ENCODE measurements around the gene TSPEAR. TPM values are rescaled to one million over a fixed set of nuclear protein-coding genes. Genes with fewer than 3 reads are reported as not detected.

Gene TSPEAR
- total RNA-seq, 1 experiment from 2014 or later, result 1.8 TPM

DNA sequence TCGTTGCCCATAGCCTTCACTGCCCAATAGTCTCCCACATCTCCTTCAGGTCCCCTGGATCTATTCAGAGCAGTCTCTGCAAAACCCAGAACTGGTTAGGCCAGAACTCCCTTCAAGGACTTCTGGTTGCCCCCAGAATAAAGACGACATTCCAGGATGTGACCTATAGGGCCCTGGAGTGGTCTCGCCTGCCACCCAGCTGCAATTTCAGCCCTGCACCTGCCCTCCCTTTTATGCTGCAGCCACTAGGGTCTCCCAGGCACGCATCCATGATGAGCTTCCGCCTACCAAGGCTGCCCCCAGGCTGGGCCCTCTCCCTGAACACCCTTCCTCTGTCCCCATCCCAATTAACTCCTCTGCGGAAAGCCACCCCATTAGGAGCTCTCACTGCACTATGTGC, 7.2 kb upstream of the TSPEAR start:
- peaks cover 15% of the 10 kb centered on the region for H3K27me3 ChIP-seq (ENCODE audit: control insufficient read depth, insufficient read depth, low read length)
- peak; percentile 76 for DNase-seq

DNA sequence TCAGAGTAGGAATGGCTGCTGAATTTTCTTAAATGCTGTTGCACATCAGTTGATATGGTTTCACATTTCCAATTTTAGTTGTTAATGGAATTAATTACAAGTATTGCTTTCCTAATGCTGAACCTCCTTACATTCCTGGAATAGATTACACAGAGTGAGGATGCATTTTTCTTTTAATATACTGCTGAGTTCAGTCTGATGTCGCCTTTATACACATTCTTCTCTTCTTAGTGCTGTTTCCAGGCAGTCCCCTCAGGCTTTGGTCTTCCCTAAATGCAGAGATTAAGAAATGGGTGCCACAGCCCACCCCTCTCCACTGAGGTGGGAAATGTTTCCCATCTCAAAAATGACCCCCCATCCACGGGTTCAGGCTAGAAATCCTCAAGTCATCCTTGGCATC, 6.7 kb upstream of the TSPEAR start:
- H3K27me3 ChIP-seq (ENCODE audit: control insufficient read depth, insufficient read depth, low read length), result peaks cover 15% of the 10 kb centered on the region
- no peaks in the 10 kb centered on the region for H3K36me3 ChIP-seq (replicated peaks; ENCODE audit: control insufficient read depth, insufficient read depth, low read length)
- no peak for DNase-seq
- H3K4me3 ChIP-seq (ENCODE audit: insufficient read depth, low read depth, low read length), result no peak overlapping the region

More for the DNA sequence above, 7.2 kb upstream of the TSPEAR start:
- H3K36me3 ChIP-seq (replicated peaks; ENCODE audit: control insufficient read depth, insufficient read depth, low read length), result no peaks in the 10 kb centered on the region
- no peak overlapping the region for H3K4me3 ChIP-seq (ENCODE audit: insufficient read depth, low read depth, low read length)

GRCh38 chr21:44716984-44717383, 5.6 kb upstream of the TSPEAR start:
- no peak overlapping the region for H3K4me3 ChIP-seq (ENCODE audit: insufficient read depth, low read depth, low read length)
- no peak for DNase-seq
- peaks cover 23% of the 10 kb centered on the region for H3K27me3 ChIP-seq (ENCODE audit: control insufficient read depth, insufficient read depth, low read length)
- H3K36me3 ChIP-seq (replicated peaks; ENCODE audit: control insufficient read depth, insufficient read depth, low read length), result no peaks in the 10 kb centered on the region

DNA sequence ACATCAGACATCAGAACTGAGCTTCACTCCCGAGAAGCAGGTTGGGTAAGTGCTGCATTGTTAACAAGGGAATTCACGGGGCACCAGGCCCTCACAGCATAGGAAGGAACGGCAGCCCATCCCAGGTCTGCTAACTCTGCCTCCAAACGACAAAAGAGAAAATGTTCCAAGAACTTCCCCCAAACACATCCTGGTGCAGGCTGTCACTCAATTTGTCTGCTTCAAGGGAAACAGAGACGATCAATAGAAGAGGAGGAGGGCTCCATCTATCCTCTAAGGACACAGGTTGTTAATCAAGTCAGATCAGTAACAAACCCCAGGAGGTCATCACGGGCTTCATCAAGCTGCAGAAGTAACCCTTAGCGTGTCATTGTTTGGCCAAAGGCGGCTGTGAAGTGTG, 3.5 kb upstream of the TSPEAR start:
- peak; percentile 22 for DNase-seq
- Histone ChIP-seq H3K36me3 (replicated peaks; ENCODE audit: control insufficient read depth, insufficient read depth, low read length) (no peaks in the 10 kb centered on the region), H3K4me3 (ENCODE audit: insufficient read depth, low read depth, low read length) (no peak overlapping the region), H3K27me3 (ENCODE audit: control insufficient read depth, insufficient read depth, low read length) (peaks cover 44% of the 10 kb centered on the region)

GRCh38 chr21:44713846-44714245, 2.5 kb upstream of the TSPEAR start:
- H3K27me3 ChIP-seq (ENCODE audit: control insufficient read depth, insufficient read depth, low read length), result peaks cover 54% of the 10 kb centered on the region
- H3K36me3 ChIP-seq (replicated peaks; ENCODE audit: control insufficient read depth, insufficient read depth, low read length), result no peaks in the 10 kb centered on the region
- H3K4me3 ChIP-seq (ENCODE audit: insufficient read depth, low read depth, low read length), result no peak overlapping the region
- peak; percentile 8 for DNase-seq

DNA sequence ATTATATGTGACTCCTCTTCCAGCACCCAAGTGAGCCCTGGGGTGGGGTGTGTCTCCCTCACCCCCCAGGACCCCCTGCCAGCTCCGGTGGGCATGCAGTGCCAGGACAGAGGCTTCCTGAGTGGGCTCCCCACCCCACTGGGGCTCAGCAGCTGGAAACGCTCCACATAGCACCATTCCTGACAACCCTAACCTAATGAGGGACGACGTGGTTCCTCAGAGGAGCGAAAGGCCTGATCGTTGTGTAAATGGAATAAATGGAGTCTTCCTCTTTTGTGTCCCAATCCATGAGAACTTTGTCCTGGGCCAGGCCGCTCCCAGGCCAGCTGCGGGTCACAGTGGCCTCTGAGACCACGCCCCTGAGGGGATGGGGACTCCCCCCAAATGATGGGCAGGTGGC, 1.8 kb upstream of the TSPEAR start:
- Histone ChIP-seq H3K4me3 (ENCODE audit: insufficient read depth, low read depth, low read length) (no peak overlapping the region), H3K27me3 (ENCODE audit: control insufficient read depth, insufficient read depth, low read length) (peaks cover 61% of the 10 kb centered on the region), H3K36me3 (replicated peaks; ENCODE audit: control insufficient read depth, insufficient read depth, low read length) (no peaks in the 10 kb centered on the region)
- peak; percentile 34 for DNase-seq

DNA sequence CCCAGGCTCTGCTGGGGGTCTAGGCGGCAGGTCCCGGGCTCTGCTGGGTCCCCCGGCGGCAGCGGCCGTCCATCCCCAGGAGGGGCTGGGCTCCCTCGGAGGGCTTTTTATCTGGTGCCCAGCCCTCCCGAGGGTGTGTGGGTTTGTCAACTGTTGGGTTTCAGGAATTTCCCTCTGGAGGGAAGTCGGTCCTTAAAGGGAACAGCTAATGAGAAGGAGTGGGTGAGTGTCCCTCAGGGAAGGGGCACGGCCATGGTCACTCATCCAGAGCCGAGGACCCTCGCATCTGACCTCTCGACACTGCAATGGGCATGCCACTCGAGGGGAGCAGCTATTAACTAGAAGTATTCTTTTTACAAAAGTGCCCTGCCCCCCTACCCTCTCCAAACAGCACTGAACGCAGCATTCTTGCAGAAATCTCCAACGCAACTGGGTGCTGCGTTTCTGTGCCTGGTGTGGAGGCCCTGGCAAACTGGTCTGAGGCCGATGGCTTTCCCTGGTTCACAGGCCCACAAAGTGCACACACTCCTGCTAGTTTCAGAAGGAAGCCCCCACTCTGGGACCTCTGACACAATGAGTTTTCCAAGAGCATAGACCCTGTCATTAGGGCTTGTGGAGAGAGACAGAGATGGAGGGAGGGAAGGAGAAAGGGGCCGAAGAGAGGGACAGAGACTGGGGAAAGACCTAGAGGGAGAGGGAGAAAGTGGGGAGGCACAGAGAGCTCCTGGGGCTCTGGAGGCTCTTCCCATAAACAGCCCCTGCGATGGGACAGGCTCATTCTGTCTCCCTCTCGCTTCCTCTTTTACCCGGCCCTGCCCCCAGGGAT, 1.0 kb upstream of the TSPEAR start:
- H3K36me3 ChIP-seq (replicated peaks; ENCODE audit: control insufficient read depth, insufficient read depth, low read length), result no peaks in the 10 kb centered on the region
- peak; percentile 70 for DNase-seq
- H3K4me3 ChIP-seq (ENCODE audit: insufficient read depth, low read depth, low read length), result peak overlapping the region; percentile 22
- peaks cover 69% of the 10 kb centered on the region for H3K27me3 ChIP-seq (ENCODE audit: control insufficient read depth, insufficient read depth, low read length)

DNA sequence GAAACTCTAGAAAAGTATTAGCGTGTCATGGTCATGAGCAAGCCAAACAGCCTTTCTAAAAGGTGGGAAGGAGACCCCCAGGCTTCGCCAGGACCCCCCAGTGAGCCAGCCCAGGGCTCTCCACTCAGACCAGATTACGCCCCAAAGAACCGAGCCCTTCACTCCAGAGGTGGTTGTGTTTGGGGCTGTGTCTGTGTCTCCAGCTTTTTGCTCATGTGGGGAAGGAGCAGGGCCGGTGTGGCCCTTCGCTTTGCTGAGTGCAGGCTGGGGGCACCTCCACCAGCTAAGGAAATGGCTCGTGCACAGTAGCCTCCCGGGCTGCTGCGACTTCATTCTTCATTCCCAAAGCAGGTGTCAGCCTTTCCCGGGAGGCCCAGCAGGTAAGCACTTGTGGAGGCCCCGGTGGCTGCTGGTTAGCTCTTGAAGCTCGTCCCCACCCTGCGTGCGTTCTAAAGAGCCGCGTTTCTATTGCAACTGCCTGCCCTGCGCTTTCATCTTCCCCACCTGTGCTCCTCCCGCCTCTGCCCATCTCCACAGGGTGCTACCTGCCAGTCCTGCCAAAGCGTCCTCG, 531 bp downstream of the TSPEAR start:
- Histone ChIP-seq H3K36me3 (replicated peaks; ENCODE audit: control insufficient read depth, insufficient read depth, low read length) (no peaks in the 10 kb centered on the region), H3K27me3 (ENCODE audit: control insufficient read depth, insufficient read depth, low read length) (peaks cover 83% of the 10 kb centered on the region), H3K4me3 (ENCODE audit: insufficient read depth, low read depth, low read length) (peak overlapping the region; percentile 22)
- peak; percentile 78 for DNase-seq

GRCh38 chr21:44710294-44710665, 1.1 kb downstream of the TSPEAR start:
- H3K36me3 ChIP-seq (replicated peaks; ENCODE audit: control insufficient read depth, insufficient read depth, low read length), result no peaks in the 10 kb centered on the region
- H3K4me3 ChIP-seq (ENCODE audit: insufficient read depth, low read depth, low read length), result no peak overlapping the region
- H3K27me3 ChIP-seq (ENCODE audit: control insufficient read depth, insufficient read depth, low read length), result peaks cover 83% of the 10 kb centered on the region
- peak; percentile 64 for DNase-seq

- peak; percentile 66 for DNase-seq
- H3K27me3 ChIP-seq (ENCODE audit: control insufficient read depth, insufficient read depth, low read length), result peaks cover 83% of the 10 kb centered on the region
- no peak overlapping the region; the same call in 1 of the 2 replicates for H3K4me3 ChIP-seq (ENCODE audit: insufficient read depth, low read depth, low read length)
- H3K36me3 ChIP-seq (replicated peaks; ENCODE audit: control insufficient read depth, insufficient read depth, low read length), result no peaks in the 10 kb centered on the region
Observed at GRCh38 chr21:44709426-44710293, 1.7 kb downstream of the TSPEAR start.

DNA sequence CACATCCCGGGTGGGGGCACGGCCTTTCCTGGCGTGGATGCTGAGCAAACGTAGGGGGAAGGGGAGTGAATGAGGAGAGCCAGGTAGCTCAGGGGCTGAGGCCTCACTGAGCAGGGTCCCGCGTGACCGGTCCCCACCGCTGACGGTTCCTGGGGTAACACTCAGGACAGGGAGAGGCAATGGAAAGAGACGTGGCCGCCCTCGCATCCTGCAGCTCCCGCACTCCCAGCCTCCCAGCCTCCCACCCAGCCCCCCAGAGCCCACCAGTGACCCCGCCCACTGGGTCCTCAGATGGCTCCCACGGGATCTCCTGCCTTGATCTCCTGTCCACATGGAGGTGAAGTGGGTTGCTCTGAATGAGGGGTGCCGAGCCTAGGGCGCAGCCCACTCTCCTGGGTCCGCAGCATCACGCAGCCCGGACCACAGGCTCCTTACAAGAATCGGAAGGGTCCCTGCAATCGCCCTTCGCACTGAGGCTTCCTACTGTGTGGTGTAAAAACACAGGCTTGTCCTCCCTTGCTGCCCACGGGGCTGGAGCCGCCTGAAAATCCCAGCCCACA, 2.4 kb downstream of the TSPEAR start:
- Histone ChIP-seq H3K27me3 (ENCODE audit: control insufficient read depth, insufficient read depth, low read length) (peaks cover 84% of the 10 kb centered on the region), H3K4me3 (ENCODE audit: insufficient read depth, low read depth, low read length) (peak overlapping the region; percentile 6; the same call in 1 of the 2 replicates)
- no peak for DNase-seq

DNA sequence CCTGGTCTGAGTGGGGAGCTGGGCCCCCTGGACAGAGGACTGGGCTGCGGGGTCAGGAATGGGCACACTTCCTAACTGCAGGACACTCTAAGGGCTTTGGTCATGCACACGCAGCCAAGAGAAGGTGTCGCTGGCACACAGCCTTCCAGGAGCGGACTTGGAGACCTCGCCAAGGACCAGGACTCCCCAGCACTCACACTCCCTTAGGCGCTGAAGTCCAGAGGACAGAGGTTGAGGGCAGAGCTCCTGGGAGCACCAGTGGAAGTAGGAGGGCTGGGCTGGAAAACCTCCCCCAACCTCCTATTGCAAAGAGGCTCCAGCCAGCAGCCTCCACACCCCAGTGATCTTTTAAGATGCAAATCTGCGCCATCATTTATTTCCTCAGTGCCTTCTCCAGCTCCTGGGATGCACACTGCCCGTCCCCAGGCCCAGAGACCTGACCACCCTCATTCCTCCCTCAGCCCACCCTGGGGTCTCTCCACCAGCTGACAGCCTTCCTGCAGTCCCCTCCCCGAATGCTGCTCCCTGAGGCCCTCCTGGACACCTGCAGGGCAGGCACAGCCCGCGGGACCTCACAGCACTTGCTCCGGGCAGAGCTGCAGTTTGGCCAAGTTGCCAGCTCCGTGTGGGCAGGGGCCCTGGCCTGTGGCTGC, 3.0 kb downstream of the TSPEAR start:
- peak; percentile 86 for DNase-seq
- Histone ChIP-seq H3K27me3 (ENCODE audit: control insufficient read depth, insufficient read depth, low read length) (peaks cover 80% of the 10 kb centered on the region), H3K4me3 (ENCODE audit: insufficient read depth, low read depth, low read length) (peak overlapping the region; percentile 31), H3K36me3 (replicated peaks; ENCODE audit: control insufficient read depth, insufficient read depth, low read length) (no peaks in the 10 kb centered on the region)

More for the DNA sequence above, 2.4 kb downstream of the TSPEAR start:
- H3K36me3 ChIP-seq (replicated peaks; ENCODE audit: control insufficient read depth, insufficient read depth, low read length), result no peaks in the 10 kb centered on the region

DNA sequence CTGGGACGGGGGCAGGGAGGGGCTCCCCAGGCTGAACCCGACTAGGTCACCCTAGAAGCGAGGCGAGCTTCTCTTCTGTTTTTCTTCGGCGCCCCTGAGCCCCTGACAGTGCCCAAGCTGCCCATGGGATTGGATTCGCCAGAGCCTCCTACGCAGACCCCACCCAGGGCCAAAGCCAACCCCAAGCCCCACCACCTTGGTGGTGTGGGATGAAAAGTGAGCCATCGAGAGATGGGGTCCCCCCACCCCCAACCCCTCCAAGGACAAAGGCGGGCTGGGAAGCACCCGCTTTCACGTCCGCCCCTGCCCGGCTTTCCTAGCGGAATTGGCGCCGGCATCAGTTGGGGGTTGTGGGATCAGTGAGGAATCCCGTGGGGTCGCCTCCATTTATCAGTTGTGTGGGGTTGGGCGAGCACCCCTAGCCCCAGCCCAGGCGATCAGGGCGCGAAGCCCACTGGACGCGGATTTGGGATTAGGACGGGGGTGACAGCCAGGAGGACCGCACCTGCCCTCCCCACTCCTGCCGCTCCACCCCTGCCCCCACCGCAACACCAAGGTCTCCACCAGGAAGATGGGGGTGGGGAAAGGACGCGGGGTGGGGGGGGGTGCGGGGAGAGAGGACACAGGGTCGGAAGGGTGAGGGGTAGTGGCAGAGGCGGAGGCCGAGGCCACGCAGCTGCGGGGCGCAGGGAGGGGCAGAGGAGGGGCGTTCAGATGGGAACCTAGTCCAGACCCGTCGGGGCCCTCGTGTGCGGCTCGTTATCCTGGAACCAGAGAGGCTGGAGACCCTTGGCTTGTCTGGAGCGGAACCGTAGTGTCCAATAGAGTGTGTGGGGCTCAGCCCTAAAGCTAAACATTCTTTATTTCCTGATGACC, 4.4 kb downstream of the TSPEAR start:
- peak; percentile 80 for DNase-seq
- Histone ChIP-seq H3K4me3 (ENCODE audit: insufficient read depth, low read depth, low read length) (peak overlapping the region; percentile 30), H3K36me3 (replicated peaks; ENCODE audit: control insufficient read depth, insufficient read depth, low read length) (no peaks in the 10 kb centered on the region), H3K27me3 (ENCODE audit: control insufficient read depth, insufficient read depth, low read length) (peaks cover 68% of the 10 kb centered on the region)
